H9 (cell line): Measurements from ENCODE around the gene RAMAC. TPM values are rescaled to one million over a fixed set of nuclear protein-coding genes. Genes with fewer than 3 reads are reported as not detected.

Experiments
- DNase-seq: peaks from one replicate; pipeline ENCODE4 v3.0.0-alpha.2; 2017
- H2AFZ ChIP-seq: one replicate; pipeline ENCODE4 v1.6.1; 2013; ENCODE audit warnings: mild to moderate bottlenecking, low read length, control low read depth, moderate library complexity
- H2AK5ac ChIP-seq: 2 replicates; pipeline ENCODE4 v1.6.1; 2013; ENCODE audit warnings: low read length, control low read depth, mixed read lengths; ENCODE audit not compliant: insufficient read length
- H2BK120ac ChIP-seq: one replicate; pipeline ENCODE4 v1.6.1; 2013; ENCODE audit warnings: low read depth, mild to moderate bottlenecking, low read length, control low read depth, inconsistent platforms; ENCODE audit not compliant: poor library complexity, severe bottlenecking
- H2BK12ac ChIP-seq: 2 replicates; pipeline ENCODE4 v1.6.1; 2013; ENCODE audit warnings: low read length, control low read depth, mixed read lengths, low read depth; ENCODE audit not compliant: insufficient read length
- H2BK15ac ChIP-seq: 2 replicates; pipeline ENCODE4 v1.6.1; 2013; ENCODE audit warnings: low read depth, low read length, control low read depth
- H2BK20ac ChIP-seq: one replicate; pipeline ENCODE4 v1.6.1; 2013; ENCODE audit warnings: low read depth, mild to moderate bottlenecking, low read length, control low read depth, inconsistent platforms; ENCODE audit not compliant: poor library complexity, severe bottlenecking
- H2BK5ac ChIP-seq: 2 replicates; pipeline ENCODE4 v1.6.1; 2013; ENCODE audit warnings: low read length, control low read depth, mixed read lengths; ENCODE audit not compliant: insufficient read length
- H3K14ac ChIP-seq: 2 replicates; pipeline ENCODE4 v1.6.1; 2013; ENCODE audit warnings: low read length, control low read depth; ENCODE audit not compliant: insufficient read depth
- H3K18ac ChIP-seq: 2 replicates; pipeline ENCODE4 v1.6.1; 2013; ENCODE audit warnings: low read depth, mild to moderate bottlenecking, mixed read lengths, low read length, control low read depth; ENCODE audit not compliant: insufficient read length
- H3K23ac ChIP-seq: 2 replicates; pipeline ENCODE4 v1.6.1; 2013; ENCODE audit warnings: low read length, control low read depth, mixed read lengths, low read depth; ENCODE audit not compliant: insufficient read length
- H3K23me2 ChIP-seq: 2 replicates; pipeline ENCODE4 v1.6.1; 2013; ENCODE audit warnings: low read depth, mild to moderate bottlenecking, mixed read lengths, low read length, control low read depth; ENCODE audit not compliant: insufficient read length, poor library complexity, severe bottlenecking
- H3K27ac ChIP-seq: 2 replicates; pipeline ENCODE4 v1.5.1; 2013; ENCODE audit warnings: low read length, control low read depth, mixed read lengths, low read depth; ENCODE audit not compliant: insufficient read length
- H3K27me3 ChIP-seq: 2 replicates; pipeline ENCODE4 v1.6.1; 2013; ENCODE audit warnings: low read length, control low read depth, inconsistent platforms; ENCODE audit not compliant: insufficient read depth
- H3K4ac ChIP-seq: 2 replicates; pipeline ENCODE4 v1.6.1; 2013; ENCODE audit warnings: low read depth, mild to moderate bottlenecking, control low read depth, inconsistent platforms, low read length, moderate library complexity
- H3K4me1 ChIP-seq: 2 replicates; pipeline ENCODE4 v1.6.1; 2013; ENCODE audit warnings: low read length, control low read depth, inconsistent platforms; ENCODE audit not compliant: insufficient read depth
- H3K4me2 ChIP-seq: 2 replicates; pipeline ENCODE4 v1.6.1; 2013; ENCODE audit warnings: low read length, control low read depth, mixed read lengths; ENCODE audit not compliant: insufficient read length, insufficient read depth
- H3K56ac ChIP-seq: 2 replicates; pipeline ENCODE4 v1.6.1; 2013; ENCODE audit warnings: low read depth, mild to moderate bottlenecking, mixed read lengths, low read length, control low read depth; ENCODE audit not compliant: insufficient read length
- H3K79me1 ChIP-seq: 2 replicates; pipeline ENCODE4 v1.6.1; 2013; ENCODE audit warnings: low read depth, mild to moderate bottlenecking, moderate library complexity, low read length, control low read depth, inconsistent platforms; ENCODE audit not compliant: insufficient read depth, poor library complexity, severe bottlenecking
- H3K79me2 ChIP-seq: 2 replicates; pipeline ENCODE4 v1.6.1; 2013; ENCODE audit warnings: low read length, control low read depth, inconsistent platforms; ENCODE audit not compliant: insufficient read depth
- H3K9ac ChIP-seq: 2 replicates; pipeline ENCODE4 v1.6.1; 2013; ENCODE audit warnings: low read length, control low read depth, mixed read lengths; ENCODE audit not compliant: insufficient read length; ENCODE audit errors: extremely low read depth
- H3K9me3 ChIP-seq: one replicate; pipeline ENCODE4 v1.6.1; 2013; ENCODE audit warnings: low read depth, low read length, inconsistent platforms; ENCODE audit not compliant: control insufficient read depth
- H3T11ph ChIP-seq: one replicate; pipeline ENCODE4 v1.6.1; 2013; ENCODE audit warnings: mild to moderate bottlenecking, low read length, control low read depth, inconsistent platforms
- H4K20me1 ChIP-seq: one replicate; pipeline ENCODE4 v1.6.1; 2013; ENCODE audit not compliant: control insufficient read depth, insufficient read length, insufficient read depth
- H4K5ac ChIP-seq: 2 replicates; pipeline ENCODE4 v1.6.1; 2013; ENCODE audit warnings: low read depth, mild to moderate bottlenecking, mixed read lengths, low read length, control low read depth; ENCODE audit not compliant: insufficient read length
- H4K8ac ChIP-seq: replicated peaks from 2 replicates; pipeline ENCODE4 v1.6.1; 2013; ENCODE audit warnings: low read length, control low read depth, mixed read lengths, low read depth; ENCODE audit not compliant: insufficient read length
- H4K91ac ChIP-seq: 2 replicates; pipeline ENCODE4 v1.6.1; 2013; ENCODE audit warnings: low read depth, mild to moderate bottlenecking, moderate library complexity, mixed read lengths, low read length, control low read depth; ENCODE audit not compliant: insufficient read length
- H3K27ac Mint-ChIP-seq, 3 experiments: 2 replicates in 2 of 3; 3 replicates in 1 of 3; pipeline ENCODE4 v1.8.0; 2020 to 2021; ENCODE audit warnings: mixed read lengths in 3 of 3, mild to moderate bottlenecking in 1 of 3, moderate library complexity in 1 of 3
- H3K27me3 Mint-ChIP-seq: 2 replicates; pipeline ENCODE4 v1.8.0; 2021; ENCODE audit warnings: low read depth, mild to moderate bottlenecking, moderate library complexity, mixed read lengths
- H3K36me3 Mint-ChIP-seq, 3 experiments: 2 replicates in 2 of 3; 3 replicates in 1 of 3; pipeline ENCODE4 v1.8.0; 2020 to 2021; ENCODE audit warnings: low read depth in 3 of 3, mixed read lengths in 3 of 3; ENCODE audit not compliant: insufficient read depth in 1 of 3
- H3K4me1 Mint-ChIP-seq, 2 experiments: 2 replicates each; pipeline ENCODE4 v1.8.0; 2020; ENCODE audit warnings: mixed read lengths in 2 of 2
- H3K4me3 Mint-ChIP-seq, 2 experiments: 2 replicates in 1 of 2; 3 replicates in 1 of 2; pipeline ENCODE4 v1.8.0; 2020 to 2021; ENCODE audit warnings: mild to moderate bottlenecking in 2 of 2, mixed read lengths in 2 of 2, moderate library complexity in 1 of 2
- H3K9me3 Mint-ChIP-seq, 2 experiments: 2 replicates in 1 of 2; 3 replicates in 1 of 2; pipeline ENCODE4 v1.8.0; 2020; ENCODE audit warnings: mild to moderate bottlenecking in 2 of 2, mixed read lengths in 2 of 2, moderate library complexity in 1 of 2
- CTCF ChIP-seq: fragments of 200-600 bp; sonication (generic); conservative IDR thresholded peaks from 3 replicates; pipeline ENCODE4 v1.8.0; 2021; ENCODE audit warnings: antibody characterized with exemption, mild to moderate bottlenecking
- WGBS: extraction: QIAGEN DNeasy Blood & Tissue Kit; methylation state at CpG from one replicate; pipeline ENCODE4 v1.1.7; 2013; ENCODE audit warnings: missing lambda C conversion rate, low lambda C conversion rate, mixed read lengths; ENCODE audit not compliant: insufficient read length; ENCODE audit errors: extremely low coverage; 5-methylcytosine and 5-hydroxymethylcytosine counted together
- total RNA-seq: library from RNA; stranded (reverse); gene quantifications from 2 replicates; pipeline ENCODE4 v1.2.1, GENCODE V29; 2021

The RAMAC gene
- total RNA-seq, 1 experiment from 2014 or later, result 35.8 TPM

GRCh38 chr15:82993144-82993543, 7.1 kb downstream of the RAMAC start:
- Histone ChIP-seq H2BK20ac (no peak overlapping the region), H3K79me2 (no peaks in the 10 kb centered on the region), H3K4ac (no peak overlapping the region), H2BK5ac (no peak overlapping the region), H3K23me2 (no peaks in the 10 kb centered on the region), H3K14ac (no peak overlapping the region), H3K27me3 (no peaks in the 10 kb centered on the region), H3K9ac (no peak overlapping the region), H3K4me1 (no peaks in the 10 kb centered on the region), H2BK120ac (no peak overlapping the region), H3K27ac (no peak overlapping the region), H2BK12ac (no peak overlapping the region), H4K8ac (no peak overlapping the region), H3K4me2 (no peak overlapping the region), H3K18ac (no peak overlapping the region), H3T11ph (no peak overlapping the region), H3K79me1 (no peaks in the 10 kb centered on the region), H2BK15ac (no peak overlapping the region), H4K20me1 (no peaks in the 10 kb centered on the region), H3K56ac (no peak overlapping the region), H4K91ac (no peak overlapping the region), H3K23ac (no peak overlapping the region), H4K5ac (no peak overlapping the region), H3K9me3 (no peaks in the 10 kb centered on the region), H2AK5ac (no peak overlapping the region), H2AFZ (no peak overlapping the region)
- WGBS, result 100% methylated on average over 3 of the region's 4 CpGs
- Mint-ChIP-seq H3K27me3 (peaks cover 2% of the 10 kb centered on the region; the same call in 1 of the 2 replicates), H3K9me3 (no peaks in the 10 kb centered on the region; a peak in 1 of 5 replicates), H3K4me1 (no peaks in the 10 kb centered on the region), H3K27ac (no peak overlapping the region), H3K4me3 (no peak overlapping the region), H3K36me3 (peaks cover 6 to 27% (median 24%) of the 10 kb centered on the region in 3 experiments; a peak in 6 of 7 replicates)
- no peak for TF ChIP-seq CTCF
- DNase-seq, result no peak
